ENCODE measurements around the gene ASB15.

The ASB15 gene

GRCh38 chr7:123677061-123677715 lies 75.6 kb downstream of the ASB15 start:
- H3K4ac ChIP-seq (ENCODE audit: low read depth in 1 of 2, low read length in 2 of 2), result no peak overlapping the region
- H3K4me1 ChIP-seq (ENCODE audit: control insufficient read depth, insufficient read depth, low read depth, low read length), result no peaks in the 10 kb centered on the region
- H2BK15ac ChIP-seq (ENCODE audit: low read depth, poor library complexity, severe bottlenecking), result no peak overlapping the region

GRCh38 chr7:123679614-123680013 lies 78.0 kb downstream of the ASB15 start:
- Histone ChIP-seq H3K27me3 (ENCODE audit: control insufficient read depth in 1 of 2, insufficient read depth in 1 of 2, low read length in 2 of 2) (no peaks in the 10 kb centered on the region), H4K91ac (ENCODE audit: low read length) (no peak overlapping the region), H3K9ac (ENCODE audit: low read length) (no peak overlapping the region), H2BK15ac (ENCODE audit: low read depth, poor library complexity, severe bottlenecking) (no peak overlapping the region), H3K4me2 (ENCODE audit: low read length, poor library complexity, severe bottlenecking) (no peak overlapping the region), H3K27ac (ENCODE audit: low read length, poor library complexity, severe bottlenecking) (no peak overlapping the region), H2BK5ac (ENCODE audit: low read depth, low read length, poor library complexity, severe bottlenecking) (no peak overlapping the region), H3K18ac (ENCODE audit: low read depth in 1 of 2, low read length in 2 of 2) (no peak overlapping the region), H3K23ac (ENCODE audit: low read length in 2 of 2) (no peak overlapping the region), H2BK120ac (ENCODE audit: low read depth, low read length) (no peak overlapping the region), H3K79me1 (replicated peaks; ENCODE audit: low read length, poor library complexity, severe bottlenecking) (peaks cover 2% of the 10 kb centered on the region), H2AK5ac (ENCODE audit: low read length, severe bottlenecking) (no peak overlapping the region), H3K36me3 (ENCODE audit: control insufficient read depth in 1 of 2, insufficient read depth in 2 of 2, low read depth in 1 of 2, low read length in 2 of 2) (peaks cover 0 to 62% of the 10 kb centered on the region in 2 experiments), H4K8ac (ENCODE audit: low read length) (no peak overlapping the region), H3K4me1 (ENCODE audit: control insufficient read depth, insufficient read depth, low read depth, low read length) (no peaks in the 10 kb centered on the region), H3K4ac (ENCODE audit: low read depth in 1 of 2, low read length in 2 of 2) (no peak overlapping the region), H3K14ac (ENCODE audit: low read length in 2 of 2) (no peak overlapping the region), H2BK12ac (ENCODE audit: low read length in 2 of 2) (no peak overlapping the region), H2AFZ (ENCODE audit: low read depth, low read length) (no peak overlapping the region), H3K4me3 (ENCODE audit: insufficient read depth in 1 of 2, low read depth in 1 of 2, low read length in 2 of 2) (no peak overlapping the region), H3K9me3 (ENCODE audit: control insufficient read depth, low read length) (no peaks in the 10 kb centered on the region)
- 100% methylated on average over 2 of the region's 3 CpGs for WGBS
- DNase-seq, result no peak

More at GRCh38 chr7:123677061-123677715, 75.6 kb downstream of the ASB15 start:
- Histone ChIP-seq H3K23ac (ENCODE audit: low read length in 2 of 2) (no peak overlapping the region), H2BK5ac (ENCODE audit: low read depth, low read length, poor library complexity, severe bottlenecking) (no peak overlapping the region), H4K8ac (ENCODE audit: low read length) (no peak overlapping the region), H3K18ac (ENCODE audit: low read depth in 1 of 2, low read length in 2 of 2) (no peak overlapping the region), H2AFZ (ENCODE audit: low read depth, low read length) (no peak overlapping the region), H3K14ac (ENCODE audit: low read length in 2 of 2) (no peak overlapping the region), H3K27me3 (ENCODE audit: control insufficient read depth in 1 of 2, insufficient read depth in 1 of 2, low read length in 2 of 2) (no peaks in the 10 kb centered on the region), H3K4me3 (ENCODE audit: insufficient read depth in 1 of 2, low read depth in 1 of 2, low read length in 2 of 2) (no peak overlapping the region), H4K91ac (ENCODE audit: low read length) (no peak overlapping the region), H3K36me3 (ENCODE audit: control insufficient read depth in 1 of 2, insufficient read depth in 2 of 2, low read depth in 1 of 2, low read length in 2 of 2) (peaks cover 0 to 47% of the 10 kb centered on the region in 2 experiments), H2BK12ac (ENCODE audit: low read length in 2 of 2) (no peak overlapping the region), H3K27ac (ENCODE audit: low read length, poor library complexity, severe bottlenecking) (no peak overlapping the region), H3K9ac (ENCODE audit: low read length) (no peak overlapping the region), H3K79me1 (replicated peaks; ENCODE audit: low read length, poor library complexity, severe bottlenecking) (peaks cover 2% of the 10 kb centered on the region), H3K9me3 (ENCODE audit: control insufficient read depth, low read length) (no peaks in the 10 kb centered on the region), H2AK5ac (ENCODE audit: low read length, severe bottlenecking) (no peak overlapping the region), H2BK120ac (ENCODE audit: low read depth, low read length) (no peak overlapping the region), H3K4me2 (ENCODE audit: low read length, poor library complexity, severe bottlenecking) (no peak overlapping the region)
- no peak for DNase-seq
- WGBS, result 100% methylated on average over 2 of the region's 2 CpGs

GRCh38 chr7:123680580-123680979 lies 79.0 kb downstream of the ASB15 start:
- no peak overlapping the region for H2BK12ac ChIP-seq (ENCODE audit: low read length in 2 of 2)
- H3K14ac ChIP-seq (ENCODE audit: low read length in 2 of 2), result no peak overlapping the region
- H3K4me2 ChIP-seq (ENCODE audit: low read length, poor library complexity, severe bottlenecking), result no peak overlapping the region
- no peak overlapping the region for H3K23ac ChIP-seq (ENCODE audit: low read length in 2 of 2)
- H3K4ac ChIP-seq (ENCODE audit: low read depth in 1 of 2, low read length in 2 of 2), result no peak overlapping the region
- H3K27ac ChIP-seq (ENCODE audit: low read length, poor library complexity, severe bottlenecking), result no peak overlapping the region
- H2BK5ac ChIP-seq (ENCODE audit: low read depth, low read length, poor library complexity, severe bottlenecking), result no peak overlapping the region
- H2BK15ac ChIP-seq (ENCODE audit: low read depth, poor library complexity, severe bottlenecking), result no peak overlapping the region
- H3K27me3 ChIP-seq (ENCODE audit: control insufficient read depth in 1 of 2, insufficient read depth in 1 of 2, low read length in 2 of 2), result no peaks in the 10 kb centered on the region
- H2BK120ac ChIP-seq (ENCODE audit: low read depth, low read length), result no peak overlapping the region
- H4K8ac ChIP-seq (ENCODE audit: low read length), result no peak overlapping the region
- no peak overlapping the region for H3K18ac ChIP-seq (ENCODE audit: low read depth in 1 of 2, low read length in 2 of 2)
- H3K9me3 ChIP-seq (ENCODE audit: control insufficient read depth, low read length), result no peaks in the 10 kb centered on the region
- no peak overlapping the region for H3K4me3 ChIP-seq (ENCODE audit: insufficient read depth in 1 of 2, low read depth in 1 of 2, low read length in 2 of 2)
- DNase-seq, result no peak
- WGBS, result 100% methylated on average over 2 of the region's 3 CpGs
- peaks cover 0 to 71% of the 10 kb centered on the region in 2 experiments for H3K36me3 ChIP-seq (ENCODE audit: control insufficient read depth in 1 of 2, insufficient read depth in 2 of 2, low read depth in 1 of 2, low read length in 2 of 2)
- H3K79me1 ChIP-seq (replicated peaks; ENCODE audit: low read length, poor library complexity, severe bottlenecking), result peaks cover 2% of the 10 kb centered on the region
- no peak overlapping the region for H2AFZ ChIP-seq (ENCODE audit: low read depth, low read length)
- no peak overlapping the region for H2AK5ac ChIP-seq (ENCODE audit: low read length, severe bottlenecking)
- H3K4me1 ChIP-seq (ENCODE audit: control insufficient read depth, insufficient read depth, low read depth, low read length), result no peaks in the 10 kb centered on the region
- no peak overlapping the region for H4K91ac ChIP-seq (ENCODE audit: low read length)
- H3K9ac ChIP-seq (ENCODE audit: low read length), result no peak overlapping the region

DNA sequence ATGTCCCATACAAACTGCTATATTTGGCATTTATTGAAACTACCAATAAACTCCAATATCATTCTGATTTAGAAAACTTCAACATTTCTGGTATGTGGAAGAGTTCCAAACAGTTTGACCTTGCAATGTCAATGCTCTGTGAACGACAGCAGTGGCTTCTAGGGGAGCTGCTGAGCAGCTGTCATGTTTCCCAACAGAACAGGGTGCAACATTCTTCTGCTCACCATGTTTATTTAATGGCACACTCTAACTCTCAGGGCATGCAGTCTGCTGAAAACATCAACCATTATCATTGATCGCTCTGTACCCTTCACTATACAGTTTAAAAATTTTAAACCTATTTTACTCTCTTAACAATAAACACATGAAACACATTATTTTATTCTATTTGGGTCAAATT lies 79.9 kb downstream of the ASB15 start:
- no peak overlapping the region for H2BK15ac ChIP-seq (ENCODE audit: low read depth, poor library complexity, severe bottlenecking)

More for the DNA sequence above, 79.9 kb downstream of the ASB15 start:
- Histone ChIP-seq H3K4me2 (ENCODE audit: low read length, poor library complexity, severe bottlenecking) (no peak overlapping the region), H4K91ac (ENCODE audit: low read length) (no peak overlapping the region), H3K36me3 (ENCODE audit: control insufficient read depth in 1 of 2, insufficient read depth in 2 of 2, low read depth in 1 of 2, low read length in 2 of 2) (peaks cover 0 to 73% of the 10 kb centered on the region in 2 experiments), H2AFZ (ENCODE audit: low read depth, low read length) (no peak overlapping the region), H3K4me1 (ENCODE audit: control insufficient read depth, insufficient read depth, low read depth, low read length) (no peaks in the 10 kb centered on the region), H3K4ac (ENCODE audit: low read depth in 1 of 2, low read length in 2 of 2) (no peak overlapping the region), H3K79me1 (replicated peaks; ENCODE audit: low read length, poor library complexity, severe bottlenecking) (peaks cover 2% of the 10 kb centered on the region), H4K8ac (ENCODE audit: low read length) (no peak overlapping the region), H3K9ac (ENCODE audit: low read length) (no peak overlapping the region), H2BK120ac (ENCODE audit: low read depth, low read length) (no peak overlapping the region), H3K27ac (ENCODE audit: low read length, poor library complexity, severe bottlenecking) (no peak overlapping the region), H2BK12ac (ENCODE audit: low read length in 2 of 2) (no peak overlapping the region), H3K23ac (ENCODE audit: low read length in 2 of 2) (no peak overlapping the region), H3K27me3 (ENCODE audit: control insufficient read depth in 1 of 2, insufficient read depth in 1 of 2, low read length in 2 of 2) (no peaks in the 10 kb centered on the region), H3K9me3 (ENCODE audit: control insufficient read depth, low read length) (no peaks in the 10 kb centered on the region), H2BK5ac (ENCODE audit: low read depth, low read length, poor library complexity, severe bottlenecking) (no peak overlapping the region), H3K4me3 (ENCODE audit: insufficient read depth in 1 of 2, low read depth in 1 of 2, low read length in 2 of 2) (no peak overlapping the region), H3K18ac (ENCODE audit: low read depth in 1 of 2, low read length in 2 of 2) (no peak overlapping the region), H3K14ac (ENCODE audit: low read length in 2 of 2) (no peak overlapping the region), H2AK5ac (ENCODE audit: low read length, severe bottlenecking) (no peak overlapping the region)
- 61% methylated on average over 2 of the region's 2 CpGs for WGBS
- peak; percentile 17 for DNase-seq
